Activated CD8-positive, alpha-beta memory T cell treated with anti-CD3 and anti-CD28 coated beads, Interleukin-2, amount 10 ng/mL, durations not matched to agents 7 days and 5 days (primary cell): ENCODE measurements around the gene SNED1. TPM values are rescaled to one million over a fixed set of nuclear protein-coding genes. Genes with fewer than 3 reads are reported as not detected.

Experiments
- ATAC-seq: fragments of 150-1000 bp; cut with Tn5 transposase; one replicate; pipeline ENCODE4 v1.10.0; 2021; ENCODE audit warnings: moderate library complexity
- CTCF ChIA-PET: fragments of 350-600 bp; sonication (Branson Sonifier 250); formaldehyde crosslinking; loops from one replicate; lab custom pipeline; 2021; ENCODE audit warnings: antibody characterized with exemption; lab: Charles Lee
- DNase-seq: peaks from one replicate; pipeline ENCODE4 v3.0.0-alpha.2; 2020
- H3K27ac Mint-ChIP-seq: one replicate; pipeline ENCODE4 v1.8.0; 2021; ENCODE audit warnings: mild to moderate bottlenecking, mixed read lengths
- H3K27me3 Mint-ChIP-seq: one replicate; pipeline ENCODE4 v1.8.0; 2021; ENCODE audit warnings: mixed read lengths
- H3K36me3 Mint-ChIP-seq: one replicate; pipeline ENCODE4 v1.8.0; 2021; ENCODE audit warnings: mild to moderate bottlenecking, mixed read lengths
- H3K4me1 Mint-ChIP-seq: one replicate; pipeline ENCODE4 v1.8.0; 2021; ENCODE audit warnings: mixed read lengths
- H3K4me3 Mint-ChIP-seq: one replicate; pipeline ENCODE4 v1.8.0; 2021; ENCODE audit warnings: mild to moderate bottlenecking, moderate library complexity, mixed read lengths
- H3K9me3 Mint-ChIP-seq: one replicate; pipeline ENCODE4 v1.8.0; 2022; ENCODE audit warnings: low read depth, mixed read lengths
- total RNA-seq, 2 experiments: library from RNA; stranded (reverse); gene quantifications; one replicate each; pipeline ENCODE4 v1.2.3, GENCODE V29; 2021

The SNED1 gene
- total RNA-seq, 2 experiments from 2014 or later, result 3.6 to 4.6 TPM

GRCh38 chr2:241033994-241034393 lies 35.6 kb downstream of the SNED1 start:
- CTCF ChIA-PET, result no interaction called here
- Mint-ChIP-seq H3K4me3 (no peak overlapping the region), H3K27me3 (peaks cover 11% of the 10 kb centered on the region)

GRCh38 chr2:241034490-241035141 lies 36.2 kb downstream of the SNED1 start:
- peak; percentile 38 for DNase-seq
- peaks cover 12% of the 10 kb centered on the region for H3K4me1 Mint-ChIP-seq
- H3K9me3 Mint-ChIP-seq, result no peaks in the 10 kb centered on the region
- no peak for ATAC-seq
- no peak overlapping the region for H3K4me3 Mint-ChIP-seq
- no peak overlapping the region for H3K27ac Mint-ChIP-seq
- peaks cover 11% of the 10 kb centered on the region for H3K27me3 Mint-ChIP-seq
- no peaks in the 10 kb centered on the region for H3K36me3 Mint-ChIP-seq
- CTCF ChIA-PET, result no interaction called here

More at GRCh38 chr2:241033994-241034393, 35.6 kb downstream of the SNED1 start:
- no peaks in the 10 kb centered on the region for H3K9me3 Mint-ChIP-seq
- DNase-seq (no peak), ATAC-seq (no peak)
- H3K4me1 Mint-ChIP-seq, result peaks cover 12% of the 10 kb centered on the region
- H3K36me3 Mint-ChIP-seq, result no peaks in the 10 kb centered on the region
- H3K27ac Mint-ChIP-seq, result no peak overlapping the region

- DNase-seq, result peak; percentile 39
- H3K4me1 Mint-ChIP-seq, result peaks cover 12% of the 10 kb centered on the region
- no peak overlapping the region for H3K27ac Mint-ChIP-seq
- no peaks in the 10 kb centered on the region for H3K9me3 Mint-ChIP-seq
- no peak for ATAC-seq
- CTCF ChIA-PET, result no interaction called here
- peaks cover 11% of the 10 kb centered on the region for H3K27me3 Mint-ChIP-seq
- no peak overlapping the region for H3K4me3 Mint-ChIP-seq
- H3K36me3 Mint-ChIP-seq, result no peaks in the 10 kb centered on the region
Measured at GRCh38 chr2:241035142-241035817, 36.9 kb downstream of the SNED1 start.

- Mint-ChIP-seq H3K36me3 (no peaks in the 10 kb centered on the region), H3K9me3 (no peaks in the 10 kb centered on the region), H3K4me1 (peaks cover 17% of the 10 kb centered on the region), H3K4me3 (peak overlapping the region; percentile 64), H3K27ac (no peak overlapping the region), H3K27me3 (peaks cover 11% of the 10 kb centered on the region)
- ATAC-seq (peak; percentile 46), DNase-seq (no peak)
- CTCF ChIA-PET, result no interaction called here
Measured at GRCh38 chr2:241035818-241036396, 37.5 kb downstream of the SNED1 start.

GRCh38 chr2:241036397-241036963 lies 38.1 kb downstream of the SNED1 start:
- Mint-ChIP-seq H3K27me3 (peaks cover 11% of the 10 kb centered on the region), H3K4me1 (peaks cover 21% of the 10 kb centered on the region), H3K36me3 (no peaks in the 10 kb centered on the region), H3K27ac (no peak overlapping the region), H3K4me3 (peak overlapping the region; percentile 64), H3K9me3 (no peaks in the 10 kb centered on the region)
- CTCF ChIA-PET, result no interaction called here
- ATAC-seq (peak; percentile 90), DNase-seq (peak; percentile 84)

GRCh38 chr2:241036964-241037421 lies 38.6 kb downstream of the SNED1 start:
- ATAC-seq, result peak; percentile 55
- Mint-ChIP-seq H3K9me3 (no peaks in the 10 kb centered on the region), H3K4me3 (peak overlapping the region; percentile 64), H3K27me3 (peaks cover 11% of the 10 kb centered on the region), H3K27ac (no peak overlapping the region), H3K36me3 (no peaks in the 10 kb centered on the region), H3K4me1 (peaks cover 25% of the 10 kb centered on the region)
- peak; percentile 56 for DNase-seq
- CTCF ChIA-PET, result no interaction called here

DNA sequence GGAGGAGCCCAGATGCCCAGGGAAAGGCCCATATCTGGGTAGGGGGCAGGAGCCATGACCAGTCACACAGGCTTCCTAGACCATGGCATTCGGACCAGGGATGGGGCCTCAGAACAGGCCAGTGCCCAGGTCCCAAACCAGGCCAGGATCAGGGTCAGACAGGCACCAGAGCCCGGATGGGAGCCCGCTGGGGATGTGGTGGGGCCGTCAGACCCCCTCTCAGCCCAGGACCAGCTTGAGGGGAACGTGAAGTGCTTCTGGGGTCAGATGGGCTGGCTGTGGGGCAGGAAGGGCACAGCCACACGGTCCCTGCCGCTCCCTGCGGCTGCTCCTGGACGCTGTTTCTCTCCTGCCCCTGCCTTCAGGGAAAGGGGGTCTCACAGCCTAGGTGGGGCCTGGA lies 39.1 kb downstream of the SNED1 start:
- Mint-ChIP-seq H3K4me3 (peak overlapping the region; percentile 64), H3K4me1 (peaks cover 25% of the 10 kb centered on the region), H3K27me3 (peaks cover 11% of the 10 kb centered on the region), H3K36me3 (no peaks in the 10 kb centered on the region), H3K9me3 (no peaks in the 10 kb centered on the region), H3K27ac (no peak overlapping the region)
- DNase-seq, result no peak
- CTCF ChIA-PET, result interaction anchor here (1.0 kb wide), 1 partner anchor 123 kb away, joined by 3 read pairs; no protein-coding TSS in a partner anchor
- no peak for ATAC-seq

GRCh38 chr2:241038374-241039180 lies 40.2 kb downstream of the SNED1 start:
- Mint-ChIP-seq H3K27me3 (peaks cover 17% of the 10 kb centered on the region), H3K4me3 (peak overlapping the region; percentile 42), H3K27ac (peak overlapping the region; percentile 31), H3K4me1 (peaks cover 25% of the 10 kb centered on the region), H3K9me3 (no peaks in the 10 kb centered on the region), H3K36me3 (no peaks in the 10 kb centered on the region)
- CTCF ChIA-PET, result interaction anchor here (1.0 kb wide), 1 partner anchor 124 kb away, joined by 3 read pairs; no protein-coding TSS in a partner anchor
- DNase-seq (peak; percentile 38), ATAC-seq (no peak)

- CTCF ChIA-PET, result no interaction called here
- peaks cover 25% of the 10 kb centered on the region for H3K4me1 Mint-ChIP-seq
- no peak for ATAC-seq
- no peaks in the 10 kb centered on the region for H3K9me3 Mint-ChIP-seq
- H3K27me3 Mint-ChIP-seq, result peaks cover 14% of the 10 kb centered on the region
- DNase-seq, result no peak
- H3K36me3 Mint-ChIP-seq, result no peaks in the 10 kb centered on the region
- H3K4me3 Mint-ChIP-seq, result no peak overlapping the region
- no peak overlapping the region for H3K27ac Mint-ChIP-seq
Measured at GRCh38 chr2:241039416-241039815, 41.0 kb downstream of the SNED1 start.

DNA sequence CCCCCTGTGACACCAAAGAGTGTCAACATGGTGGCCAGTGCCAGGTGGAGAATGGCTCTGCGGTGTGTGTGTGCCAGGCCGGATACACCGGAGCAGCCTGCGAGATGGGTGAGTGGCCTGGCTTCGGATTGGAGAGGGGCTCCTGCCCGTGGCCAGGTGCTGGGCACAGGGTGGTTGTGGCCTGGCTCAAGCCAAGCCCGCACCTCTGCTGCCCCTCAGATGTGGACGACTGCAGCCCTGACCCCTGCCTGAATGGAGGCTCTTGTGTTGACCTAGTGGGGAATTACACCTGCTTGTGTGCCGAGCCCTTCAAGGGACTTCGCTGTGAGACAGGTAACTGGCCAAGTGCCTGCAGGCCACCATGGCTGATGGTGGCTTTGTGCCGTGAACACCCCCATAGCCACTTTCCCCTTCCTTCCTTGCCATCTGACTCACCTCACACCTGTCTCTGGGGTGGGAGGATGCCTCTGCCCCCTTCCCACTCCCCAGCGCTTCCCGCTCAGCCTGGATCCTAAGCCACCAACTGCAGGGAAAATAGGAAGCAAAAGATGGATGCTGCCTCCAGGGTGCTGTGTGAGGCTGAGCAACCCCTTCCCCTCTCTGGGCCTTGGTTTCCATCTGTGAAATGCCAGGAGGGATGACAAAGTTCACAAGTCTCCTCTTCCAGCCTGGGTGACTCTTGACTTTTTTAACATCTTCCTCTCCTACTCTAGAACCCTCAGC lies 41.8 kb downstream of the SNED1 start:
- ATAC-seq (no peak), DNase-seq (no peak)
- Mint-ChIP-seq H3K4me1 (peaks cover 25% of the 10 kb centered on the region), H3K27me3 (peaks cover 14% of the 10 kb centered on the region), H3K4me3 (no peak overlapping the region), H3K36me3 (no peaks in the 10 kb centered on the region), H3K27ac (no peak overlapping the region), H3K9me3 (peaks cover 1% of the 10 kb centered on the region)
- CTCF ChIA-PET, result no interaction called here

DNA sequence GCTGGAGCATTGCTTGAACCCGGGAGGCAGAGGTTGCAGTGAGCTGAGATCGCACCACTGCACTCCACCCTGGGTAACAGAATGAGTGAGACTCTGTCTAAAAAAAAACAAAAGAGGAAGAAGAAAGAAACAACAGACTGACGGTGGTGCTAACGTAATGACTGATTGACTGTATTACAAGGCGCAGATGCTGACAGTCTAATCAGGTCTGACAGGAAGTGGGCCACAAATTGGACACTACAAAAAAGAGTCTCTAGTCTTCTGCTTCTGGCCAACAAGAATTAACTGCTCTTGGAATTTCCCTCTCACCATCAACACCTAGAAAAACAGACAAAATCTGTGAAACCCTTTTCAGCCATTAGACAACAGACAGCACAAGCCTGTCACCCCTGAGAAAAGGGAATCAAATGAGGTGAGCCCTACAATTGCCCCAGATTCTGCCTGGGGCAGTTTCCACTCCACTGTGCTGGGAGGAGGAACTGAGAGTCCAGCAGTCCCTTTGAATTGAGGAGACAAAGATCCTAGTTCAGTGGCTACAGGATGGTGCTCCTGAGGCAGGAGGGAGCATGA lies 43.3 kb downstream of the SNED1 start:
- Mint-ChIP-seq H3K27me3 (peaks cover 20% of the 10 kb centered on the region), H3K36me3 (no peaks in the 10 kb centered on the region), H3K4me1 (peaks cover 25% of the 10 kb centered on the region), H3K9me3 (peaks cover 2% of the 10 kb centered on the region), H3K4me3 (no peak overlapping the region), H3K27ac (no peak overlapping the region)
- no peak for ATAC-seq
- CTCF ChIA-PET, result no interaction called here
- DNase-seq, result no peak

DNA sequence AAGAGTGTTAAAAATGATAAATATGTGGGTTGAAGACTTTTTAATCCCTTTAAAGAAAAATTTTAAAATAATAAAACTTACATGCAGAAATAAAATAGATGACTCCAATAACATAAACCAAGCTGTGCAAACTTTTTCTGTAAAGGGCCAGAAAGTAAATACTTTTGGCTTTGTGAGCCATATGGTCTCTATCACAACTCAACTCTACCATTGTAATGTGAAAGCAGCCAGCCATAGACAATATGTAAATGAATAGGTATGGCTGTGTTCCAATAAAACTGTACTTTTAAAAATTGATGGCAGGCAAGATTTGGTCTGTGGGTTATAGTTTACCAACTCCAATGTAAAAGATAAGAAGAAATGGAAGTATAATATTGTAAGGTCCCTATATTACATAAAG lies 45.2 kb downstream of the SNED1 start:
- H3K36me3 Mint-ChIP-seq, result no peaks in the 10 kb centered on the region
- H3K4me1 Mint-ChIP-seq, result peaks cover 13% of the 10 kb centered on the region
- ATAC-seq (no peak), DNase-seq (no peak)
- H3K27me3 Mint-ChIP-seq, result peaks cover 18% of the 10 kb centered on the region
- H3K27ac Mint-ChIP-seq, result no peak overlapping the region
- no peak overlapping the region for H3K4me3 Mint-ChIP-seq
- CTCF ChIA-PET, result no interaction called here
- H3K9me3 Mint-ChIP-seq, result peaks cover 2% of the 10 kb centered on the region
